Ovary (tissue), 9 donors: ENCODE results near the gene MOB3B. TPM values are rescaled to one million over a fixed set of nuclear protein-coding genes. Genes with fewer than 3 reads are reported as not detected.

Experiments used
- DNase-seq, 5 donors: peaks; one replicate each; pipeline ENCODE4 v3.0.0-alpha.2; 2019 to 2020
- H3K27ac ChIP-seq, 2 donors: fragments of 200-600 bp; one replicate each; pipeline versions ENCODE4 v1.5.1 to v1.8.0; 2019 to 2022
- H3K27me3 ChIP-seq: fragments of 200-600 bp; one replicate; pipeline ENCODE4 v1.8.0; 2022
- H3K36me3 ChIP-seq: fragments of 200-600 bp; sonication (generic); one replicate; pipeline ENCODE4 v1.5.1; 2019
- H3K4me1 ChIP-seq: one replicate; pipeline ENCODE4 v1.8.1; 2013; ENCODE audit warnings: mild to moderate bottlenecking, moderate library complexity; ENCODE audit not compliant: insufficient read depth
- H3K4me3 ChIP-seq: fragments of 200-600 bp; sonication (generic); one replicate; pipeline ENCODE4 v1.5.1; 2017
- H3K9me3 ChIP-seq, 2 donors: fragments of 200-600 bp in 1 of 2; sonication (generic) in 1 of 2; one replicate each; pipeline versions ENCODE4 v1.5.1 to v1.8.1; 2013 to 2019; ENCODE audit warnings: mild to moderate bottlenecking in 1 of 2, moderate library complexity in 1 of 2
- CTCF ChIP-seq, 3 donors: fragments of 450-650 bp in 2 of 3; fragments of 200-600 bp in 1 of 3; IDR thresholded peaks; one replicate each; pipeline versions ENCODE4 v1.5.1 to v1.8.0; 2016 to 2022; ENCODE audit warnings: antibody characterized with exemption in 3 of 3, mild to moderate bottlenecking in 1 of 3
- EP300 ChIP-seq: sonication (generic); formaldehyde crosslinking; IDR thresholded peaks from one replicate; pipeline ENCODE4 v1.6.1; 2017; ENCODE audit warnings: antibody characterized with exemption
- POLR2A ChIP-seq: fragments of 450-650 bp; IDR thresholded peaks from one replicate; pipeline ENCODE4 v1.6.1; 2017; ENCODE audit warnings: antibody characterized with exemption, mild to moderate bottlenecking, moderate library complexity
- WGBS, 3 donors: extraction: QIAGEN DNeasy Blood & Tissue Kit in 1 of 3; methylation state at CpG; one replicate each; pipeline versions ENCODE4 v1.1.5 to v1.1.7; 2013 to 2017; 5-methylcytosine and 5-hydroxymethylcytosine counted together
- intact Hi-C, 4 donors: fragments of 100-400 bp; cut with DNase I; formaldehyde crosslinking; loops; one replicate each; pipeline versions ENCODE4 v1.11.0 to v1.15.1; 2022 to 2023
- polyA plus RNA-seq, 2 donors: library from polyadenylated mRNA; stranded (reverse); fragments of 200-250 nt in 1 of 2; fragments of 350-450 nt in 1 of 2; fragmentation: Illumina TruSeq in 1 of 2; extraction: RNeasy Lipid Tissue Mini Kit (QIAGEN cat#74804) in 1 of 2; gene quantifications; one replicate each; pipeline ENCODE4 v1.2.3, GENCODE V29; 2013 to 2014
- total RNA-seq, 7 donors: library from RNA; depleted of rRNA in 2 of 7; stranded (reverse); fragments of >200 nt in 2 of 7; fragmentation: NEBNext Ultra II Directional in 3 of 7; extraction: Animal tissue kit (Norgen Biotek cat#: 25700) in 3 of 7; gene quantifications; one replicate each; pipeline versions ENCODE4 v1.1.0 to v1.2.4, GENCODE V29; 2016 to 2023
- donor health status: DM: no; HTN: no; CAD: no; lungs with moderate emphysema.
- donor health status: DM: no; HTN: no; CAD: no.
- donor health status: Bipolar disorder and iron deficiency.
- donor health status: DM: yes; HTN: yes; CAD: no.
- donor health status: DM: no; HTN: no; CAD: no.
- donor health status: DM: yes; HTN: yes; CAD: no.

Gene MOB3B
- total and polyA plus RNA-seq, 9 donors: 16.3 to 68.2 (median 28.1) TPM

GRCh38 chr9:27385606-27386322, 143.8 kb downstream of the MOB3B start:
- Histone ChIP-seq H3K36me3 (no peaks in the 10 kb centered on the region), H3K4me1 (peaks cover 8% of the 10 kb centered on the region), H3K27ac (no peak overlapping the region), H3K27me3 (no peaks in the 10 kb centered on the region), H3K4me3 (no peak overlapping the region), H3K9me3 (no peaks in the 10 kb centered on the region)
- TF ChIP-seq CTCF (IDR thresholded peaks at IDR 0.05): no peak
- 92 to 95% (median 93%) methylated on average over 4 of the region's 4 CpGs for WGBS, 3 donors
- intact Hi-C loops: loop anchor here in 1 of 4 donors (10.0 kb wide), 1 partner anchor 69 kb away; no protein-coding TSS in a partner anchor
- no peak for DNase-seq

- no peaks in the 10 kb centered on the region for H3K9me3 ChIP-seq
- DNase-seq: no peak
- no peak overlapping the region for H3K4me3 ChIP-seq
- intact Hi-C loops: loop anchor here in 1 of 4 donors (10.0 kb wide), 1 partner anchor 70 kb away; no protein-coding TSS in a partner anchor
- no peak overlapping the region for H3K27ac ChIP-seq
- TF ChIP-seq CTCF (IDR thresholded peaks at IDR 0.05) (no peak), POLR2A (no peak), EP300 (no peak)
- peaks cover 8% of the 10 kb centered on the region for H3K4me1 ChIP-seq
- no peaks in the 10 kb centered on the region for H3K27me3 ChIP-seq
- H3K36me3 ChIP-seq: no peaks in the 10 kb centered on the region
- WGBS, 3 donors: 91 to 95% (median 93%) methylated on average over 5 of the region's 5 CpGs
Measured at GRCh38 chr9:27384262-27385014, 145.2 kb downstream of the MOB3B start.

GRCh38 chr9:27383524-27383923, 146.1 kb downstream of the MOB3B start:
- 97 to 100% (median 97%) methylated on average over 1 of the region's 1 CpG for WGBS, 3 donors
- DNase-seq: no peak
- Histone ChIP-seq H3K27me3 (no peaks in the 10 kb centered on the region), H3K4me3 (no peak overlapping the region), H3K4me1 (peaks cover 2% of the 10 kb centered on the region), H3K36me3 (no peaks in the 10 kb centered on the region), H3K27ac (no peak overlapping the region), H3K9me3 (no peaks in the 10 kb centered on the region)
- intact Hi-C loops: loop anchor here in 1 of 4 donors (10.0 kb wide), 1 partner anchor 71 kb away; no protein-coding TSS in a partner anchor
- TF ChIP-seq EP300: no peak
- TF ChIP-seq POLR2A: no peak
- TF ChIP-seq CTCF (IDR thresholded peaks at IDR 0.05): no peak

- no peaks in the 10 kb centered on the region for H3K27me3 ChIP-seq
- H3K9me3 ChIP-seq: no peaks in the 10 kb centered on the region
- peaks cover 5% of the 10 kb centered on the region for H3K4me1 ChIP-seq
- no peaks in the 10 kb centered on the region for H3K36me3 ChIP-seq
- no peak for TF ChIP-seq EP300
- no peak for TF ChIP-seq CTCF (IDR thresholded peaks at IDR 0.05)
- no peak for TF ChIP-seq POLR2A
- intact Hi-C loops: loop anchor here in 1 of 4 donors (10.0 kb wide), 1 partner anchor 72 kb away; no protein-coding TSS in a partner anchor
- no peak for DNase-seq
- WGBS, 3 donors: 97% methylated on average over 2 of the region's 2 CpGs
- H3K4me3 ChIP-seq: no peak overlapping the region
- H3K27ac ChIP-seq: no peak overlapping the region
Measured at GRCh38 chr9:27382975-27383374, 146.6 kb downstream of the MOB3B start.
